DND-41 (cell line): ENCODE results near the gene SLC35C1.

Experiments
- EZH2 ChIP-seq: IDR thresholded peaks from 3 replicates; pipeline ENCODE4 v1.6.1; 2012; ENCODE audit warnings: borderline replicate concordance, low read depth, mild to moderate bottlenecking, moderate library complexity, low read length, inconsistent platforms; ENCODE audit not compliant: severe bottlenecking
- TF ChIP-seq, protein P1 (sequence below): IDR thresholded peaks from 2 replicates; pipeline ENCODE4 v1.5.1; 2012; ENCODE audit warnings: borderline replicate concordance, low read length, moderate library complexity, mild to moderate bottlenecking; ENCODE audit not compliant: poor library complexity, severe bottlenecking; ENCODE audit errors: extremely low read depth

DNA sequence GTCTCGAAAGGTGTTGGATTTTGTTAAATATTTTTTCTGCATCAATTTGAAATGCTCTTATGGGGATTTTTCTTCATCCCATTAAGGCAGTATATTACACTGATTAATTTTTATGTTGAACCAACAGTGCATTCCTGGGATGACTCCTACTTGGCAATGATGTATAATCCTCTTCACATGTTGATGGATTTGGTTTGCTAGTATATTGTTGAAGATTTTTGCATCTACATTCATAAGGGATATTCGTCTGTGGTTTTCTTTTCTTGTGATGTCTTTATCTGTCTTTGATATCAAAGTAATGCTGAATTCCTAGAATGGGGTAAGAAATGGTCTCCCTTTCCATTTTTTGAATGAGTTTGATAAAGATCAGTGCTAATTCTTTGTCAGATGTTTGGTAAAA lies 18.7 kb upstream of the SLC35C1 start:
- TF ChIP-seq, protein P1, sequence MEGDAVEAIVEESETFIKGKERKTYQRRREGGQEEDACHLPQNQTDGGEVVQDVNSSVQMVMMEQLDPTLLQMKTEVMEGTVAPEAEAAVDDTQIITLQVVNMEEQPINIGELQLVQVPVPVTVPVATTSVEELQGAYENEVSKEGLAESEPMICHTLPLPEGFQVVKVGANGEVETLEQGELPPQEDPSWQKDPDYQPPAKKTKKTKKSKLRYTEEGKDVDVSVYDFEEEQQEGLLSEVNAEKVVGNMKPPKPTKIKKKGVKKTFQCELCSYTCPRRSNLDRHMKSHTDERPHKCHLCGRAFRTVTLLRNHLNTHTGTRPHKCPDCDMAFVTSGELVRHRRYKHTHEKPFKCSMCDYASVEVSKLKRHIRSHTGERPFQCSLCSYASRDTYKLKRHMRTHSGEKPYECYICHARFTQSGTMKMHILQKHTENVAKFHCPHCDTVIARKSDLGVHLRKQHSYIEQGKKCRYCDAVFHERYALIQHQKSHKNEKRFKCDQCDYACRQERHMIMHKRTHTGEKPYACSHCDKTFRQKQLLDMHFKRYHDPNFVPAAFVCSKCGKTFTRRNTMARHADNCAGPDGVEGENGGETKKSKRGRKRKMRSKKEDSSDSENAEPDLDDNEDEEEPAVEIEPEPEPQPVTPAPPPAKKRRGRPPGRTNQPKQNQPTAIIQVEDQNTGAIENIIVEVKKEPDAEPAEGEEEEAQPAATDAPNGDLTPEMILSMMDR, result no peak
- no peak for TF ChIP-seq EZH2
